WTC11 (cell line): Measurements from ENCODE around the gene TBX4.

ENCODE experiments used
- CTCF ChIP-seq: fragments of 200-600 bp; IDR thresholded peaks from 2 replicates; pipeline ENCODE4 v1.8.0; 2022; ENCODE audit warnings: antibody characterized with exemption
- ERG ChIP-seq: fragments of 250-450 bp; sonication (Bioruptor Pico); IDR thresholded peaks from 2 replicates; pipeline ENCODE4 v1.8.0; 2021; ENCODE audit warnings: mild to moderate bottlenecking
- MAX ChIP-seq: sonication (generic); formaldehyde crosslinking; IDR thresholded peaks from 2 replicates; pipeline ENCODE4 v1.8.0; 2022; ENCODE audit warnings: mild to moderate bottlenecking, missing genetic modification reagents
- NR2C2 ChIP-seq: sonication (generic); formaldehyde crosslinking; IDR thresholded peaks from 2 replicates; pipeline ENCODE4 v1.8.0; 2022; ENCODE audit warnings: mild to moderate bottlenecking, missing genetic modification reagents
- PREB ChIP-seq: sonication (generic); formaldehyde crosslinking; IDR thresholded peaks from 2 replicates; pipeline ENCODE4 v1.8.1; 2022; ENCODE audit warnings: mild to moderate bottlenecking, missing genetic modification reagents, moderate library complexity, borderline replicate concordance
- TCF7 ChIP-seq: sonication (generic); formaldehyde crosslinking; IDR thresholded peaks from 2 replicates; pipeline ENCODE4 v1.8.0; 2022; ENCODE audit warnings: mild to moderate bottlenecking, low read depth, missing genetic modification reagents, moderate library complexity
- USF2 ChIP-seq: sonication (generic); formaldehyde crosslinking; IDR thresholded peaks from 2 replicates; pipeline ENCODE4 v1.8.1; 2023; ENCODE audit warnings: mild to moderate bottlenecking, missing genetic modification reagents, moderate library complexity

GRCh38 chr17:61487161-61487988, 35.2 kb downstream of the TBX4 start:
- no peak for TF ChIP-seq NR2C2 (CRISPR knock-in tag)
- no peak for TF ChIP-seq CTCF
- no peak for TF ChIP-seq ERG (CRISPR knock-in tag)
- no peak for TF ChIP-seq MAX (CRISPR knock-in tag)
- TF ChIP-seq TCF7 = no peak
- TF ChIP-seq USF2 = no peak
- TF ChIP-seq PREB = no peak
